ENCODE results near the gene CAPZB.

DNA sequence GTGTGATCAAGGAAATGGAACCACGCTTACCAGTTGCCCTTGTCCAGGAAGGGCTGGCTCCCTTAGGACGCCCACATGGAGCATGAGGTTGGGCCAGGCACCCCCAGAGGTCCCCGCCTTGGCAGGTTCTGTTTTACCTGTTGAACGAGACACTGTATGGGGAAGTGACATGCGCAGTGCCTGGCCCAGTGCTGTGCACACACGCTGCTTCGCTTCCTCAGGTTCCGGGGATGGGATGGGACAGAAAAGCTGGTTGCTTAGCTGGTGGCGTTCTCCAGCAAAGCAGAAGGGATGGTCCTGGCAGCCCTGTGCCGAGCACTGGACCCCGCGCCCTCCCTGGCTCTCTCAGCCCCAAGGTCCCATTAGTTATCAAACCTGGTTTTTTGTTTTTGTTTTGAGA, 152.5 kb downstream of the CAPZB start:
- TF ChIP-seq, protein P1, sequence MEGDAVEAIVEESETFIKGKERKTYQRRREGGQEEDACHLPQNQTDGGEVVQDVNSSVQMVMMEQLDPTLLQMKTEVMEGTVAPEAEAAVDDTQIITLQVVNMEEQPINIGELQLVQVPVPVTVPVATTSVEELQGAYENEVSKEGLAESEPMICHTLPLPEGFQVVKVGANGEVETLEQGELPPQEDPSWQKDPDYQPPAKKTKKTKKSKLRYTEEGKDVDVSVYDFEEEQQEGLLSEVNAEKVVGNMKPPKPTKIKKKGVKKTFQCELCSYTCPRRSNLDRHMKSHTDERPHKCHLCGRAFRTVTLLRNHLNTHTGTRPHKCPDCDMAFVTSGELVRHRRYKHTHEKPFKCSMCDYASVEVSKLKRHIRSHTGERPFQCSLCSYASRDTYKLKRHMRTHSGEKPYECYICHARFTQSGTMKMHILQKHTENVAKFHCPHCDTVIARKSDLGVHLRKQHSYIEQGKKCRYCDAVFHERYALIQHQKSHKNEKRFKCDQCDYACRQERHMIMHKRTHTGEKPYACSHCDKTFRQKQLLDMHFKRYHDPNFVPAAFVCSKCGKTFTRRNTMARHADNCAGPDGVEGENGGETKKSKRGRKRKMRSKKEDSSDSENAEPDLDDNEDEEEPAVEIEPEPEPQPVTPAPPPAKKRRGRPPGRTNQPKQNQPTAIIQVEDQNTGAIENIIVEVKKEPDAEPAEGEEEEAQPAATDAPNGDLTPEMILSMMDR (IDR thresholded peaks at IDR 0.05; ENCODE audit: low read length): no peak
- no peak for TF ChIP-seq EZH2 (optimal IDR thresholded peaks at IDR 0.05; ENCODE audit: low read depth, low read length)
